ENCODE results near the gene ZIC4. TPM values are rescaled to one million over a fixed set of nuclear protein-coding genes. Genes with fewer than 3 reads are reported as not detected.

Gene ZIC4
- total RNA-seq, 2 experiments from 2014 or later = not detected

GRCh38 chr3:147390589-147391569 is 15.5 kb downstream of the ZIC4 start:
- ATAC-seq (no peak), DNase-seq (no peak)
- H3K4me3 Mint-ChIP-seq = peak overlapping the region; percentile 18
- peaks cover 73% of the 10 kb centered on the region for H3K27me3 Mint-ChIP-seq (ENCODE audit: low read depth)
- H3K4me1 Mint-ChIP-seq (ENCODE audit: low read depth) = no peaks in the 10 kb centered on the region
- ChIA-PET CTCF (no interaction called here), POLR2A (no interaction called here)
- H3K36me3 Mint-ChIP-seq (ENCODE audit: low read depth) = peaks cover 9% of the 10 kb centered on the region
- peak overlapping the region; percentile 30 for H3K27ac Mint-ChIP-seq
- peaks cover 8% of the 10 kb centered on the region for H3K9me3 Mint-ChIP-seq (ENCODE audit: insufficient read depth)

- no peak for ATAC-seq
- H3K27ac Mint-ChIP-seq = no peak overlapping the region
- no peaks in the 10 kb centered on the region for H3K4me1 Mint-ChIP-seq (ENCODE audit: low read depth)
- peaks cover 8% of the 10 kb centered on the region for H3K9me3 Mint-ChIP-seq (ENCODE audit: insufficient read depth)
- no peak overlapping the region for H3K4me3 Mint-ChIP-seq
- DNase-seq = no peak
- H3K27me3 Mint-ChIP-seq (ENCODE audit: low read depth) = peaks cover 71% of the 10 kb centered on the region
- ChIA-PET CTCF (no interaction called here), POLR2A (no interaction called here)
- H3K36me3 Mint-ChIP-seq (ENCODE audit: low read depth) = peaks cover 8% of the 10 kb centered on the region
Measured at GRCh38 chr3:147389717-147390116, 16.6 kb downstream of the ZIC4 start.

- peaks cover 8% of the 10 kb centered on the region for H3K9me3 Mint-ChIP-seq (ENCODE audit: insufficient read depth)
- H3K4me1 Mint-ChIP-seq (ENCODE audit: low read depth) = no peaks in the 10 kb centered on the region
- DNase-seq (no peak), ATAC-seq (no peak)
- ChIA-PET POLR2A (no interaction called here), CTCF (interaction anchor here (1.2 kb wide), 1 partner anchor 27 kb away, joined by 3 read pairs; no protein-coding TSS in a partner anchor)
- no peak overlapping the region for H3K27ac Mint-ChIP-seq
- H3K27me3 Mint-ChIP-seq (ENCODE audit: low read depth) = peaks cover 68% of the 10 kb centered on the region
- H3K36me3 Mint-ChIP-seq (ENCODE audit: low read depth) = peaks cover 6% of the 10 kb centered on the region
- no peak overlapping the region for H3K4me3 Mint-ChIP-seq
Measured at GRCh38 chr3:147388700-147389580, 17.4 kb downstream of the ZIC4 start.

- peaks cover 71% of the 10 kb centered on the region for H3K27me3 Mint-ChIP-seq (ENCODE audit: low read depth)
Measured at GRCh38 chr3:147387885-147388699, 18.3 kb downstream of the ZIC4 start.

GRCh38 chr3:147387291-147387884 is 19.0 kb downstream of the ZIC4 start:
- ATAC-seq (no peak), DNase-seq (no peak)
- H3K27me3 Mint-ChIP-seq (ENCODE audit: low read depth) = peaks cover 70% of the 10 kb centered on the region
- H3K4me3 Mint-ChIP-seq = no peak overlapping the region
- H3K36me3 Mint-ChIP-seq (ENCODE audit: low read depth) = peaks cover 3% of the 10 kb centered on the region
- no peaks in the 10 kb centered on the region for H3K4me1 Mint-ChIP-seq (ENCODE audit: low read depth)
- no peak overlapping the region for H3K27ac Mint-ChIP-seq
- ChIA-PET POLR2A (no interaction called here), CTCF (no interaction called here)
- H3K9me3 Mint-ChIP-seq (ENCODE audit: insufficient read depth) = peaks cover 8% of the 10 kb centered on the region

More at GRCh38 chr3:147387885-147388699, 18.3 kb downstream of the ZIC4 start:
- peak overlapping the region; percentile 55 for H3K27ac Mint-ChIP-seq
- CTCF ChIA-PET = interaction anchor here (1.2 kb wide), 1 partner anchor 27 kb away, joined by 3 read pairs; no protein-coding TSS in a partner anchor
- no peak overlapping the region for H3K4me3 Mint-ChIP-seq
- no peaks in the 10 kb centered on the region for H3K4me1 Mint-ChIP-seq (ENCODE audit: low read depth)
- H3K36me3 Mint-ChIP-seq (ENCODE audit: low read depth) = peaks cover 5% of the 10 kb centered on the region
- ATAC-seq (no peak), DNase-seq (no peak)
- H3K9me3 Mint-ChIP-seq (ENCODE audit: insufficient read depth) = peaks cover 8% of the 10 kb centered on the region
- POLR2A ChIA-PET = no interaction called here

- no peak overlapping the region for H3K27ac Mint-ChIP-seq
- DNase-seq (no peak), ATAC-seq (no peak)
- no peak overlapping the region for H3K4me3 Mint-ChIP-seq
- H3K27me3 Mint-ChIP-seq (ENCODE audit: low read depth) = peaks cover 74% of the 10 kb centered on the region
- ChIA-PET POLR2A (no interaction called here), CTCF (no interaction called here)
- no peaks in the 10 kb centered on the region for H3K36me3 Mint-ChIP-seq (ENCODE audit: low read depth)
- H3K9me3 Mint-ChIP-seq (ENCODE audit: insufficient read depth) = peaks cover 8% of the 10 kb centered on the region
- no peaks in the 10 kb centered on the region for H3K4me1 Mint-ChIP-seq (ENCODE audit: low read depth)
Measured at GRCh38 chr3:147385059-147386012, 21.0 kb downstream of the ZIC4 start.

- Mint-ChIP-seq H3K4me1 (ENCODE audit: low read depth) (no peaks in the 10 kb centered on the region), H3K27ac (no peak overlapping the region), H3K9me3 (ENCODE audit: insufficient read depth) (peaks cover 8% of the 10 kb centered on the region), H3K27me3 (ENCODE audit: low read depth) (peaks cover 77% of the 10 kb centered on the region), H3K4me3 (no peak overlapping the region), H3K36me3 (ENCODE audit: low read depth) (no peaks in the 10 kb centered on the region)
- DNase-seq (no peak), ATAC-seq (no peak)
- CTCF ChIA-PET = no interaction called here
- POLR2A ChIA-PET = interaction anchor here (0.6 kb wide), 1 partner anchor 505 kb away, joined by 3 read pairs; no protein-coding TSS in a partner anchor
Measured at GRCh38 chr3:147384210-147385058, 21.9 kb downstream of the ZIC4 start.

GRCh38 chr3:147383617-147384016 is 22.7 kb downstream of the ZIC4 start:
- no peak for ATAC-seq
- DNase-seq = no peak
- H3K9me3 Mint-ChIP-seq (ENCODE audit: insufficient read depth) = peaks cover 5% of the 10 kb centered on the region
- H3K27me3 Mint-ChIP-seq (ENCODE audit: low read depth) = peaks cover 77% of the 10 kb centered on the region
- CTCF ChIA-PET = no interaction called here
- no peak overlapping the region for H3K4me3 Mint-ChIP-seq
- H3K27ac Mint-ChIP-seq = no peak overlapping the region
- POLR2A ChIA-PET = interaction anchor here (0.6 kb wide), 1 partner anchor 505 kb away, joined by 3 read pairs; no protein-coding TSS in a partner anchor
- H3K36me3 Mint-ChIP-seq (ENCODE audit: low read depth) = no peaks in the 10 kb centered on the region
- H3K4me1 Mint-ChIP-seq (ENCODE audit: low read depth) = no peaks in the 10 kb centered on the region

- Mint-ChIP-seq H3K27me3 (ENCODE audit: low read depth) (peaks cover 73% of the 10 kb centered on the region), H3K4me1 (ENCODE audit: low read depth) (no peaks in the 10 kb centered on the region), H3K4me3 (no peak overlapping the region), H3K36me3 (ENCODE audit: low read depth) (no peaks in the 10 kb centered on the region), H3K9me3 (ENCODE audit: insufficient read depth) (no peaks in the 10 kb centered on the region), H3K27ac (no peak overlapping the region)
- POLR2A ChIA-PET = no interaction called here
- no peak for ATAC-seq
- DNase-seq = no peak
- CTCF ChIA-PET = no interaction called here
Measured at GRCh38 chr3:147381596-147381995, 24.7 kb downstream of the ZIC4 start.

- DNase-seq = no peak
- Mint-ChIP-seq H3K27me3 (ENCODE audit: low read depth) (peaks cover 70% of the 10 kb centered on the region), H3K36me3 (ENCODE audit: low read depth) (no peaks in the 10 kb centered on the region), H3K9me3 (ENCODE audit: insufficient read depth) (no peaks in the 10 kb centered on the region), H3K27ac (no peak overlapping the region), H3K4me1 (ENCODE audit: low read depth) (no peaks in the 10 kb centered on the region), H3K4me3 (no peak overlapping the region)
- ChIA-PET POLR2A (no interaction called here), CTCF (no interaction called here)
- no peak for ATAC-seq
Measured at GRCh38 chr3:147380977-147381376, 25.4 kb downstream of the ZIC4 start.

All from activated CD8-positive, alpha-beta T cell treated with anti-CD3 and anti-CD28 coated beads, Interleukin-2, amount 10 ng/mL, durations not matched to agents 7 days and 5 days (primary cell).